Measurements from ENCODE around the gene BTBD17. TPM values are rescaled to one million over a fixed set of nuclear protein-coding genes. Genes with fewer than 3 reads are reported as not detected.

Gene BTBD17
- total and polyA plus RNA-seq, 2 experiments from 2014 or later, result 0.39 to 1.3 TPM

- no peaks in the 10 kb centered on the region for H3K9me3 ChIP-seq (ENCODE audit: low read depth)
- H3K27me3 ChIP-seq, result peaks cover 3% of the 10 kb centered on the region
- no peaks in the 10 kb centered on the region for H3K4me1 ChIP-seq (ENCODE audit: insufficient read depth)
- H3K4me3 ChIP-seq, result no peak overlapping the region
- DNase-seq (ENCODE audit: low spot score), result no peak
- no peak overlapping the region for H3K27ac ChIP-seq
- H4K20me1 ChIP-seq (ENCODE audit: insufficient read depth, poor library complexity, severe bottlenecking), result no peaks in the 10 kb centered on the region
- 79% methylated on average over 14 of the region's 14 CpGs for whole genome bisulfite sequencing (ENCODE audit: low lambda C conversion rate, missing lambda C conversion rate)
- H3K9me2 ChIP-seq (replicated peaks; ENCODE audit: insufficient read depth), result no peaks in the 10 kb centered on the region
- no peaks in the 10 kb centered on the region for H3K79me2 ChIP-seq
- H2AFZ ChIP-seq, result no peak overlapping the region
- no peaks in the 10 kb centered on the region for H3K36me3 ChIP-seq (replicated peaks; ENCODE audit: insufficient read depth, low read depth)
- TF ChIP-seq EZH2phosphoT487 (IDR thresholded peaks at IDR 0.05; ENCODE audit: low read depth, severe bottlenecking, unreplicated experiment), result no peak
- TF ChIP-seq EZH2 (IDR thresholded peaks at IDR 0.05; ENCODE audit: borderline replicate concordance), result no peak
- TF ChIP-seq CTCF (IDR thresholded peaks at IDR 0.05; ENCODE audit: poor library complexity), result no peak
- H3K4me2 ChIP-seq, result no peak overlapping the region
Measured at GRCh38 chr17:74362810-74363498, 1.3 kb upstream of the BTBD17 start.

- no peaks in the 10 kb centered on the region for H3K36me3 ChIP-seq (replicated peaks; ENCODE audit: insufficient read depth, low read depth)
- H3K27ac ChIP-seq, result no peak overlapping the region
- H3K79me2 ChIP-seq, result no peaks in the 10 kb centered on the region
- no peaks in the 10 kb centered on the region for H3K9me3 ChIP-seq (ENCODE audit: low read depth)
- no peak for TF ChIP-seq CTCF (IDR thresholded peaks at IDR 0.05; ENCODE audit: poor library complexity)
- no peak for TF ChIP-seq EZH2 (IDR thresholded peaks at IDR 0.05; ENCODE audit: borderline replicate concordance)
- no peak for TF ChIP-seq EZH2phosphoT487 (IDR thresholded peaks at IDR 0.05; ENCODE audit: low read depth, severe bottlenecking, unreplicated experiment)
- no peak for DNase-seq (ENCODE audit: low spot score)
- no peak overlapping the region for H3K4me2 ChIP-seq
- H3K4me1 ChIP-seq (ENCODE audit: insufficient read depth), result no peaks in the 10 kb centered on the region
- no peak overlapping the region for H3K4me3 ChIP-seq
- H3K27me3 ChIP-seq, result peaks cover 11% of the 10 kb centered on the region
- WGBS (ENCODE audit: low lambda C conversion rate, missing lambda C conversion rate), result 51% methylated on average over 9 of the region's 9 CpGs
- no peak overlapping the region for H2AFZ ChIP-seq
- no peaks in the 10 kb centered on the region for H3K9me2 ChIP-seq (replicated peaks; ENCODE audit: insufficient read depth)
- no peaks in the 10 kb centered on the region for H4K20me1 ChIP-seq (ENCODE audit: insufficient read depth, poor library complexity, severe bottlenecking)
Measured at GRCh38 chr17:74362069-74362405, 369 bp upstream of the BTBD17 start.

GRCh38 chr17:74360899-74361229 is 804 bp downstream of the BTBD17 start:
- Histone ChIP-seq H3K79me2 (no peaks in the 10 kb centered on the region), H3K9me2 (replicated peaks; ENCODE audit: insufficient read depth) (no peaks in the 10 kb centered on the region), H3K27ac (no peak overlapping the region), H3K4me3 (no peak overlapping the region), H3K27me3 (peaks cover 13% of the 10 kb centered on the region), H2AFZ (no peak overlapping the region), H3K36me3 (replicated peaks; ENCODE audit: insufficient read depth, low read depth) (no peaks in the 10 kb centered on the region), H3K4me2 (no peak overlapping the region), H4K20me1 (ENCODE audit: insufficient read depth, poor library complexity, severe bottlenecking) (no peaks in the 10 kb centered on the region), H3K9me3 (ENCODE audit: low read depth) (no peaks in the 10 kb centered on the region), H3K4me1 (ENCODE audit: insufficient read depth) (no peaks in the 10 kb centered on the region)
- no peak for DNase-seq (ENCODE audit: low spot score)
- 79% methylated on average over 6 of the region's 7 CpGs for WGBS (ENCODE audit: low lambda C conversion rate, missing lambda C conversion rate)
- TF ChIP-seq EZH2phosphoT487 (IDR thresholded peaks at IDR 0.05; ENCODE audit: low read depth, severe bottlenecking, unreplicated experiment) (no peak), EZH2 (IDR thresholded peaks at IDR 0.05; ENCODE audit: borderline replicate concordance) (no peak), CTCF (IDR thresholded peaks at IDR 0.05; ENCODE audit: poor library complexity) (no peak)
